HepG2 (cell line): ENCODE results near the gene GPBP1.

Experiments used
- CTCF ChIP-seq: sonication (generic); formaldehyde crosslinking; IDR thresholded peaks from 2 replicates; pipeline ENCODE4 v1.5.0; 2020; ENCODE audit warnings: mild to moderate bottlenecking, missing genetic modification reagents, moderate library complexity
- FIP1L1 ChIP-seq: fragments of 200-400 bp; formaldehyde crosslinking; IDR thresholded peaks from 2 replicates; pipeline ENCODE4 v1.6.1; 2018; ENCODE audit warnings: low read depth, mild to moderate bottlenecking, low read length, moderate library complexity, borderline replicate concordance; ENCODE audit not compliant: insufficient read depth
- FOXK2 ChIP-seq: fragments of 450-650 bp; IDR thresholded peaks from 2 replicates; pipeline ENCODE4 v1.6.1; 2016
- MAX ChIP-seq: IDR thresholded peaks from 2 replicates; pipeline ENCODE4 v1.6.1; 2012; ENCODE audit warnings: inconsistent platforms
- NFRKB ChIP-seq: fragments of 450-650 bp; IDR thresholded peaks from 2 replicates; pipeline ENCODE4 v1.6.1; 2017
- TARDBP ChIP-seq: sonication (generic); formaldehyde crosslinking; IDR thresholded peaks from 2 replicates; pipeline ENCODE4 v1.8.0; 2022; ENCODE audit warnings: mild to moderate bottlenecking, missing genetic modification reagents
- ZKSCAN1 ChIP-seq: fragments of 150-350 bp; IDR thresholded peaks from 2 replicates; pipeline ENCODE4 v1.6.1; 2014; ENCODE audit warnings: low read length

- no peak for TF ChIP-seq TARDBP (CRISPR knock-in tag)
- TF ChIP-seq FOXK2: no peak
- no peak for TF ChIP-seq ZKSCAN1
- TF ChIP-seq NFRKB: no peak
- no peak for TF ChIP-seq FIP1L1
- TF ChIP-seq MAX: no peak
- TF ChIP-seq CTCF: no peak
Measured at GRCh38 chr5:57191163-57191562, 17.3 kb downstream of the GPBP1 start.
